Measurements from ENCODE around the gene TTPAL. TPM values are rescaled to one million over a fixed set of nuclear protein-coding genes. Genes with fewer than 3 reads are reported as not detected.
A peak's percentile ranks its signal among the peaks of the same experiment; 100 is the strongest.

The TTPAL gene
- total and polyA plus RNA-seq, 12 donors: 4.2 to 17.8 (median 12.5) TPM

- TF ChIP-seq CTCF (IDR thresholded peaks at IDR 0.05) (no peak), POLR2A (IDR thresholded peaks at IDR 0.05) (no peak)
- H3K27me3 ChIP-seq: no peaks in the 10 kb centered on the region
- H3K27ac ChIP-seq: no peak overlapping the region
- intact Hi-C loops (cut with DNase I): no loop called here
- H3K4me3 ChIP-seq: no peak overlapping the region
- peaks cover 28 to 50% of the 10 kb centered on the region in 2 donors for H3K4me1 ChIP-seq (replicated peaks in 1 of 2)
- no peak for DNase-seq
- WGBS, 4 donors: 57 to 78% (median 71%) methylated on average over 7 of the region's 7 CpGs
- H3K9me3 ChIP-seq (replicated peaks in 1 of 3): no peaks in the 10 kb centered on the region
- H3K36me3 ChIP-seq (replicated peaks in 1 of 2): peaks cover 0 to 21% of the 10 kb centered on the region in 2 donors
Observed at GRCh38 chr20:44516491-44516890, 40.8 kb downstream of the TTPAL start.

GRCh38 chr20:44517454-44517853 is 41.8 kb downstream of the TTPAL start:
- peaks cover 28 to 50% of the 10 kb centered on the region in 2 donors for H3K4me1 ChIP-seq (replicated peaks in 1 of 2)
- H3K27ac ChIP-seq: peak overlapping the region in 1 of 5 donors; percentile 98
- H3K4me3 ChIP-seq: no peak overlapping the region
- H3K36me3 ChIP-seq (replicated peaks in 1 of 2): peaks cover 0 to 11% of the 10 kb centered on the region in 2 donors
- TF ChIP-seq POLR2A (IDR thresholded peaks at IDR 0.05) (no peak), CTCF (IDR thresholded peaks at IDR 0.05) (no peak)
- no peak for DNase-seq
- intact Hi-C loops (cut with DNase I): no loop called here
- WGBS, 4 donors: 84 to 90% (median 88%) methylated on average over 3 of the region's 3 CpGs
- H3K9me3 ChIP-seq (replicated peaks in 1 of 3): no peaks in the 10 kb centered on the region
- H3K27me3 ChIP-seq: no peaks in the 10 kb centered on the region

- Histone ChIP-seq H3K4me3 (no peak overlapping the region), H3K27ac (peak overlapping the region in 2 of 5 donors; percentile 33 to 98), H3K27me3 (no peaks in the 10 kb centered on the region), H3K36me3 (replicated peaks in 1 of 2) (peaks cover 0 to 3% of the 10 kb centered on the region in 2 donors), H3K9me3 (replicated peaks in 1 of 3) (no peaks in the 10 kb centered on the region), H3K4me1 (replicated peaks in 1 of 2) (peaks cover 28 to 50% of the 10 kb centered on the region in 2 donors)
- TF ChIP-seq POLR2A (IDR thresholded peaks at IDR 0.05) (no peak), CTCF (IDR thresholded peaks at IDR 0.05) (no peak)
- intact Hi-C loops (cut with DNase I): no loop called here
- 47 to 65% (median 61%) methylated on average over 3 of the region's 3 CpGs for WGBS, 4 donors
- no peak for DNase-seq
Observed at GRCh38 chr20:44518248-44518647, 42.6 kb downstream of the TTPAL start.

GRCh38 chr20:44520881-44521280 is 45.2 kb downstream of the TTPAL start:
- peak overlapping the region; percentile 48 to 99 (median 98) for H3K27ac ChIP-seq
- TF ChIP-seq POLR2A (IDR thresholded peaks at IDR 0.05) (no peak), CTCF (IDR thresholded peaks at IDR 0.05) (no peak)
- no peaks in the 10 kb centered on the region for H3K27me3 ChIP-seq
- H3K4me1 ChIP-seq (replicated peaks in 1 of 2): peaks cover 28 to 50% of the 10 kb centered on the region in 2 donors
- H3K36me3 ChIP-seq (replicated peaks in 1 of 2): no peaks in the 10 kb centered on the region
- no peak for DNase-seq
- no peaks in the 10 kb centered on the region for H3K9me3 ChIP-seq (replicated peaks in 1 of 3)
- intact Hi-C loops (cut with DNase I): no loop called here
- 28 to 54% (median 35%) methylated on average over 3 of the region's 3 CpGs for WGBS, 4 donors
- peak overlapping the region in 2 of 4 donors; percentile 91 to 93 for H3K4me3 ChIP-seq
